Trophoblast cell (in vitro differentiated cells and primary cell): ENCODE measurements around the gene UGT2B17. TPM values are rescaled to one million over a fixed set of nuclear protein-coding genes. Genes with fewer than 3 reads are reported as not detected.
"Not testable (repeated sequence)": the region's sequence is repeated elsewhere in the genome, so short reads cannot be mapped to it uniquely, and the experiment has no call there.

ENCODE experiments used
- DNase-seq, 2 donors: peaks; one replicate each; pipeline ENCODE4 v3.0.0-alpha.2; 2016
- H2AFZ ChIP-seq: 2 replicates; pipeline ENCODE4 v1.6.1; 2013; ENCODE audit warnings: low read length, moderate library complexity, mild to moderate bottlenecking; ENCODE audit not compliant: insufficient read depth, poor library complexity
- H2AK5ac ChIP-seq: 2 replicates; pipeline ENCODE4 v1.6.1; 2013; ENCODE audit warnings: mild to moderate bottlenecking, low read length
- H2BK120ac ChIP-seq: 2 replicates; pipeline ENCODE4 v1.6.1; 2013; ENCODE audit warnings: low read length, mild to moderate bottlenecking, moderate library complexity; ENCODE audit not compliant: insufficient read depth, poor library complexity
- H2BK12ac ChIP-seq: 2 replicates; pipeline ENCODE4 v1.6.1; 2013; ENCODE audit warnings: mild to moderate bottlenecking, low read length, moderate library complexity
- H2BK5ac ChIP-seq: 2 replicates; pipeline ENCODE4 v1.6.1; 2013; ENCODE audit warnings: low read length, low read depth, moderate library complexity, mild to moderate bottlenecking; ENCODE audit not compliant: poor library complexity
- H3K14ac ChIP-seq: 2 replicates; pipeline ENCODE4 v1.6.1; 2013; ENCODE audit warnings: mild to moderate bottlenecking, low read length
- H3K18ac ChIP-seq: 2 replicates; pipeline ENCODE4 v1.6.1; 2013; ENCODE audit warnings: mild to moderate bottlenecking, low read length
- H3K23ac ChIP-seq: 2 replicates; pipeline ENCODE4 v1.6.1; 2013; ENCODE audit warnings: low read length
- H3K27ac ChIP-seq: 2 replicates; pipeline ENCODE4 v1.5.1; 2013; ENCODE audit warnings: low read depth, mild to moderate bottlenecking, inconsistent platforms, low read length, moderate library complexity
- H3K27me3 ChIP-seq: 2 replicates; pipeline ENCODE4 v1.6.1; 2013; ENCODE audit warnings: inconsistent platforms, mild to moderate bottlenecking, low read length, moderate library complexity; ENCODE audit not compliant: insufficient read depth
- H3K36me3 ChIP-seq, 2 experiments: 1 replicate in 1 of 2; 2 replicates in 1 of 2; pipeline ENCODE4 v1.6.1; 2013; ENCODE audit warnings: low read length in 2 of 2, mild to moderate bottlenecking in 2 of 2, moderate library complexity in 1 of 2; ENCODE audit not compliant: insufficient read depth in 2 of 2, control insufficient read depth in 1 of 2
- H3K4ac ChIP-seq: 2 replicates; pipeline ENCODE4 v1.6.1; 2013; ENCODE audit warnings: low read depth, mild to moderate bottlenecking, low read length, moderate library complexity
- H3K4me1 ChIP-seq, 2 experiments: 1 replicate in 1 of 2; 2 replicates in 1 of 2; pipeline ENCODE4 v1.6.1; 2013; ENCODE audit warnings: low read length in 2 of 2, mild to moderate bottlenecking in 2 of 2, moderate library complexity in 1 of 2; ENCODE audit not compliant: insufficient read depth in 2 of 2, control insufficient read depth in 1 of 2
- H3K4me2 ChIP-seq: 2 replicates; pipeline ENCODE4 v1.6.1; 2013; ENCODE audit warnings: inconsistent platforms, mild to moderate bottlenecking, low read length, moderate library complexity
- H3K4me3 ChIP-seq: 2 replicates; pipeline ENCODE4 v1.5.1; 2013; ENCODE audit warnings: mild to moderate bottlenecking, low read depth, low read length, inconsistent platforms
- H3K79me1 ChIP-seq: one replicate; pipeline ENCODE4 v1.6.1; 2013; ENCODE audit warnings: low read length
- H3K79me2 ChIP-seq: 2 replicates; pipeline ENCODE4 v1.6.1; 2013; ENCODE audit warnings: low read length, mild to moderate bottlenecking; ENCODE audit not compliant: control insufficient read depth, insufficient read depth, poor library complexity
- H3K9ac ChIP-seq: 2 replicates; pipeline ENCODE4 v1.6.1; 2013; ENCODE audit warnings: mild to moderate bottlenecking, low read length
- H3K9me3 ChIP-seq: 2 replicates; pipeline ENCODE4 v1.6.1; 2013; ENCODE audit warnings: low read depth, mild to moderate bottlenecking, control low read depth, inconsistent platforms, low read length; ENCODE audit not compliant: insufficient read depth
- H4K12ac ChIP-seq: 2 replicates; pipeline ENCODE4 v1.6.1; 2013; ENCODE audit warnings: low read depth, mild to moderate bottlenecking, low read length, moderate library complexity
- H4K8ac ChIP-seq: 2 replicates; pipeline ENCODE4 v1.6.1; 2013; ENCODE audit warnings: low read depth, mild to moderate bottlenecking, low read length, moderate library complexity
- H4K91ac ChIP-seq: one replicate; pipeline ENCODE4 v1.6.1; 2013; ENCODE audit warnings: low read depth, mild to moderate bottlenecking, low read length, moderate library complexity
- WGBS: extraction: QIAGEN DNeasy Blood & Tissue Kit; methylation state at CpG from one replicate; pipeline ENCODE4 v1.1.7; 2013; ENCODE audit warnings: missing lambda C conversion rate; ENCODE audit not compliant: insufficient read length, insufficient coverage; ENCODE audit errors: extremely low coverage; 5-methylcytosine and 5-hydroxymethylcytosine counted together
- polyA plus RNA-seq: library from polyadenylated mRNA; stranded (reverse); fragments of 200-250 nt; gene quantifications from 2 replicates; pipeline ENCODE4 v1.2.3, GENCODE V29; 2013

UGT2B17 gene
- 0.15 TPM in 2 replicates for polyA plus RNA-seq

- Histone ChIP-seq H3K4ac (no peak within 1 kb of the TSS), H3K18ac (no peak within 1 kb of the TSS), H3K9me3 (no peaks in the 10 kb centered on the region), H3K4me3 (no peak within 1 kb of the TSS), H3K36me3 (no peaks in the 10 kb centered on the region), H3K27me3 (no peaks in the 10 kb centered on the region), H3K27ac (no peak within 1 kb of the TSS), H3K4me2 (no peak within 1 kb of the TSS), H2AFZ (peak within 1 kb of the TSS; percentile 17), H4K12ac (no peak within 1 kb of the TSS), H4K8ac (peak within 1 kb of the TSS; percentile 38), H3K4me1 (no peaks in the 10 kb centered on the region), H3K9ac (no peak within 1 kb of the TSS), H2BK5ac (peak within 1 kb of the TSS; percentile 49), H2BK120ac (peak within 1 kb of the TSS; percentile 7), H4K91ac (peak within 1 kb of the TSS; percentile 37), H3K14ac (no peak within 1 kb of the TSS), H2BK12ac (peak within 1 kb of the TSS; percentile 58), H3K79me2 (no peaks in the 10 kb centered on the region), H3K23ac (no peak within 1 kb of the TSS), H2AK5ac (peak within 1 kb of the TSS; percentile 54), H3K79me1 (no peaks in the 10 kb centered on the region)
- DNase-seq, result no peak
- no CpG with 5 or more reads among the region's 7 CpGs for WGBS
Observed at GRCh38 chr4:68576272-68577125, at the start of gene UGT2B17. Gene UGT2B17, minus strand, starts transcription at chr4:68576322. Its CDS starts 7,838 bp downstream, at chr4:68568484.

DNA sequence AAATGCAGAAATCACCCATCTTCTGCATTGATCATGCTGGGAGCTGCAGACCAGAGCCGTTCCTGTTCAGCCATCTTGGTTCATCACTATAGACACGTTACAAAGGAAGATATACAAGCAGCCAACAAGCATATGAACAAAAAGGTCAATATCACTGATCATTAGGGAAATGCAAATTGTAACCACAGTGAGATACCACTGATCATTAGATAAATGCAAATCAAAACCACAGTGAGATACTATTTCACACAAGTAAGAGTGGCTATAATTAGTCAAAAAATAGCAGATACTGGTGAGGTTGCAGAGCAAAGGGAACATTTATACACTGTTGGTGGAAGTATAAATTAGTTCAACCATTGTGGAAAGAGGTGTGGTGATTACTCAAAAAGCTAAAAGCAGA is 46.6 kb upstream of the UGT2B17 start:
- H3K14ac ChIP-seq, H2BK120ac ChIP-seq, H4K91ac ChIP-seq, H2BK12ac ChIP-seq, H2AK5ac ChIP-seq, H3K4me2 ChIP-seq, H3K4ac ChIP-seq, H2AFZ ChIP-seq, H3K23ac ChIP-seq, H2BK5ac ChIP-seq, H3K36me3 ChIP-seq, H3K79me1 ChIP-seq, H3K79me2 ChIP-seq, H3K27me3 ChIP-seq, H3K9ac ChIP-seq, H3K18ac ChIP-seq, H3K27ac ChIP-seq, H3K4me3 ChIP-seq, H3K4me1 ChIP-seq, H4K12ac ChIP-seq, DNase-seq, H3K9me3 ChIP-seq, H4K8ac ChIP-seq: not testable (repeated sequence)
- no CpG with 5 or more reads among the region's 2 CpGs for WGBS

GRCh38 chr4:68617003-68617698 is 41.0 kb upstream of the UGT2B17 start:
- Histone ChIP-seq H3K18ac (no peak overlapping the region), H3K14ac (no peak overlapping the region), H3K4me1 (no peaks in the 10 kb centered on the region), H2AFZ (no peak overlapping the region), H2BK120ac (no peak overlapping the region), H2AK5ac (no peak overlapping the region), H2BK5ac (no peak overlapping the region), H3K27me3 (no peaks in the 10 kb centered on the region), H4K91ac (peak overlapping the region; percentile 0), H3K4me2 (no peak overlapping the region), H3K23ac (no peak overlapping the region), H3K36me3 (no peaks in the 10 kb centered on the region), H3K9me3 (no peaks in the 10 kb centered on the region), H4K12ac (no peak overlapping the region), H3K4ac (no peak overlapping the region), H3K79me2 (no peaks in the 10 kb centered on the region), H3K27ac (no peak overlapping the region), H4K8ac (no peak overlapping the region), H3K79me1 (no peaks in the 10 kb centered on the region), H3K9ac (no peak overlapping the region), H3K4me3 (no peak overlapping the region), H2BK12ac (no peak overlapping the region)
- DNase-seq, result no peak

GRCh38 chr4:68615699-68616422 is 39.7 kb upstream of the UGT2B17 start:
- no peak overlapping the region for H4K12ac ChIP-seq
- no peak overlapping the region for H2AFZ ChIP-seq
- H2AK5ac ChIP-seq, result no peak overlapping the region
- no peak overlapping the region for H3K9ac ChIP-seq
- H3K27ac ChIP-seq, result no peak overlapping the region
- no peak overlapping the region for H2BK5ac ChIP-seq
- no peak overlapping the region for H3K18ac ChIP-seq
- H3K4me1 ChIP-seq, result no peaks in the 10 kb centered on the region
- no peak overlapping the region for H3K4me2 ChIP-seq
- no peak overlapping the region for H4K8ac ChIP-seq
- H3K23ac ChIP-seq, result no peak overlapping the region
- H3K4me3 ChIP-seq, result no peak overlapping the region
- no peaks in the 10 kb centered on the region for H3K79me2 ChIP-seq
- no CpG with 5 or more reads among the region's 11 CpGs for WGBS
- no peak for DNase-seq
- no peak overlapping the region for H2BK12ac ChIP-seq
- H3K9me3 ChIP-seq, result no peaks in the 10 kb centered on the region
- H3K36me3 ChIP-seq, result no peaks in the 10 kb centered on the region
- H3K14ac ChIP-seq, result no peak overlapping the region
- H3K27me3 ChIP-seq, result no peaks in the 10 kb centered on the region
- no peak overlapping the region for H3K4ac ChIP-seq
- H2BK120ac ChIP-seq, result no peak overlapping the region
- no peaks in the 10 kb centered on the region for H3K79me1 ChIP-seq
- no peak overlapping the region for H4K91ac ChIP-seq
